Heart right ventricle (tissue), 16 donors: ENCODE results near the gene GP9. TPM values are rescaled to one million over a fixed set of nuclear protein-coding genes. Genes with fewer than 3 reads are reported as not detected.

Experiments used
- ATAC-seq, 8 donors: fragments of 200-7000 bp; cut with Tn5 transposase; one replicate each; pipeline ENCODE4 v1.9.1; 2020; ENCODE audit warnings: mild to moderate bottlenecking in 8 of 8, moderate library complexity in 8 of 8, moderate number of reproducible peaks in 1 of 8
- DNase-seq, 2 donors: peaks; one replicate each; pipeline ENCODE4 v3.0.0-alpha.2; 2020
- H3K27ac ChIP-seq, 10 donors: fragments of 200-600 bp; sonication (generic) in 2 of 10; one replicate each; pipeline versions ENCODE4 v1.5.0 to v1.8.0; 2020 to 2022; ENCODE audit warnings: mild to moderate bottlenecking in 3 of 10
- H3K27me3 ChIP-seq, 7 donors: fragments of 200-600 bp; one replicate each; pipeline ENCODE4 v1.8.0; 2021 to 2022; ENCODE audit warnings: mild to moderate bottlenecking in 2 of 7
- H3K36me3 ChIP-seq, 9 donors: fragments of 200-600 bp; sonication (generic) in 1 of 9; one replicate each; pipeline versions ENCODE4 v1.5.0 to v1.8.0; 2020 to 2022; ENCODE audit warnings: mild to moderate bottlenecking in 2 of 9
- H3K4me1 ChIP-seq, 9 donors: fragments of 200-600 bp; sonication (generic) in 1 of 9; one replicate each; pipeline versions ENCODE4 v1.5.0 to v1.8.0; 2020 to 2022; ENCODE audit warnings: mild to moderate bottlenecking in 4 of 9
- H3K4me3 ChIP-seq, 10 donors: fragments of 200-600 bp; sonication (generic) in 2 of 10; one replicate each; pipeline versions ENCODE4 v1.5.0 to v1.8.0; 2020 to 2022; ENCODE audit warnings: mild to moderate bottlenecking in 7 of 10, moderate library complexity in 2 of 10
- H3K9me3 ChIP-seq, 11 donors: fragments of 200-600 bp in 10 of 11; sonication (generic) in 2 of 11; one replicate each; pipeline versions ENCODE4 v1.5.0 to v1.8.0; 2013 to 2022; ENCODE audit warnings: mild to moderate bottlenecking in 2 of 11, control low read depth in 1 of 11, moderate library complexity in 1 of 11
- CTCF ChIP-seq, 9 donors: fragments of 200-600 bp; sonication (generic) in 2 of 9; IDR thresholded peaks; one replicate each; pipeline versions ENCODE4 v1.5.0 to v1.8.0; 2021 to 2022; ENCODE audit warnings: antibody characterized with exemption in 9 of 9, mild to moderate bottlenecking in 5 of 9, moderate library complexity in 1 of 9
- WGBS, 2 donors: extraction: QIAGEN DNeasy Blood & Tissue Kit; methylation state at CpG; one replicate each; pipeline ENCODE4 v1.1.7; 2013; ENCODE audit warnings: inconsistent platforms in 1 of 2; 5-methylcytosine and 5-hydroxymethylcytosine counted together
- intact Hi-C, 10 donors: fragments of 100-400 bp; cut with DNase I; formaldehyde crosslinking; loops; one replicate each; pipeline versions ENCODE4 v1.11.1 to v1.14.2; 2022
- polyA plus RNA-seq, 2 donors: library from polyadenylated mRNA; stranded (reverse); fragments of 200-250 nt; gene quantifications; one replicate each; pipeline ENCODE4 v1.2.3, GENCODE V29; 2013
- total RNA-seq, 10 donors: library from RNA; stranded (reverse); fragmentation: NEBNext Ultra II Directional in 3 of 10; extraction: Animal tissue kit (Norgen Biotek cat#: 25700) in 3 of 10; gene quantifications; one replicate each; pipeline versions ENCODE4 v1.2.1 to v1.2.4, GENCODE V29; 2021 to 2023
- donor health status: Arrhythmogenic right ventricular cardiomyopathy.
- donor health status: ischemic (EF 13 %, LVEDD 7.1; RV severe dilation, severe dysfunction).
- donor health status: healthy with polysubstance abuse.
- donor health status: DM: no; HTN: yes; CAD: no.
- donor health status: DM: no; HTN: no; CAD: no.
- donor health status: ischemic (EF 25% LVEDD 6.9; RV normal size, moderate dysfunction).
- donor health status: ischemic (EF 25% LVEDD 5.7; RV mildly dilated, moderate dysfunction).
- donor health status: healthy.
- donor health status: DM: yes; HTN: yes; CAD: no.
- donor health status: Ischemic cardiomyopathy.
- donor health status: ischemic (EF 35%, LVEDD 5.7; RV mildly dilated, moderate dysfunction).
- donor health status: nonischemic (EF 11% LVEDD 7.7; RV severe dilation, severe dysfunction).
- donor health status: DM: yes; HTN: yes; CAD: no.
- donor health status: PGD.
- donor health status: ischemic (EF 29% LVEDD 5.4; RV normal size, mild dysfunction).
- donor health status: nonischemic (EF 23%, LVEDD 6.1; RV moderate dilation, normal function).

Gene GP9
- total and polyA plus RNA-seq, 12 donors = 0.13 TPM; not detected in 11

- 62 to 67% methylated on average over 19 of the region's 19 CpGs for WGBS, 2 donors
- peak overlapping the region in 2 of 10 donors; percentile 20 to 22 for H3K4me3 ChIP-seq
These were observed 45.0 kb upstream of the GP9 start for GRCh38 chr3:129015388-129016105.

GRCh38 chr3:129016356-129016719 lies 44.2 kb upstream of the GP9 start:
- peak overlapping the region in 2 of 10 donors; percentile 20 to 22 for H3K4me3 ChIP-seq
- WGBS, 2 donors = 49 to 51% methylated on average over 6 of the region's 6 CpGs
- peaks cover 7 to 72% (median 48%) of the 10 kb centered on the region in 9 donors for H3K4me1 ChIP-seq
- H3K27ac ChIP-seq = peak overlapping the region; percentile 80 to 94 (median 88)
- DNase-seq (no peak), ATAC-seq (peak in 3 of 8 donors; percentile 15 to 20 (median 16))
- no peaks in the 10 kb centered on the region for H3K36me3 ChIP-seq
- intact Hi-C loops = no loop called here
- TF ChIP-seq CTCF (IDR thresholded peaks at IDR 0.05) = peak in 2 of 9 donors; percentile 14 to 22
- H3K27me3 ChIP-seq = no peaks in the 10 kb centered on the region
- no peaks in the 10 kb centered on the region for H3K9me3 ChIP-seq

More at GRCh38 chr3:129015388-129016105, 45.0 kb upstream of the GP9 start:
- Histone ChIP-seq H3K27ac (peak overlapping the region; percentile 80 to 94 (median 88)), H3K9me3 (no peaks in the 10 kb centered on the region), H3K36me3 (no peaks in the 10 kb centered on the region), H3K27me3 (no peaks in the 10 kb centered on the region), H3K4me1 (peaks cover 7 to 64% (median 48%) of the 10 kb centered on the region in 9 donors)
- DNase-seq (peak; percentile 59 to 73), ATAC-seq (peak; percentile 47 to 81 (median 73))
- TF ChIP-seq CTCF (IDR thresholded peaks at IDR 0.05) = no peak
- intact Hi-C loops = no loop called here

- H3K9me3 ChIP-seq = no peaks in the 10 kb centered on the region
- peaks cover 7 to 78% (median 50%) of the 10 kb centered on the region in 9 donors for H3K4me1 ChIP-seq
- no peaks in the 10 kb centered on the region for H3K36me3 ChIP-seq
- DNase-seq (peak; percentile 75 to 83), ATAC-seq (peak; percentile 46 to 81 (median 64))
- peak overlapping the region; percentile 80 to 94 (median 88) for H3K27ac ChIP-seq
- no peaks in the 10 kb centered on the region for H3K27me3 ChIP-seq
- H3K4me3 ChIP-seq = peak overlapping the region in 1 of 10 donors; percentile 22
- WGBS, 2 donors = 48 to 62% methylated on average over 14 of the region's 14 CpGs
- TF ChIP-seq CTCF (IDR thresholded peaks at IDR 0.05) = no peak
- intact Hi-C loops = no loop called here
These were observed 43.7 kb upstream of the GP9 start for GRCh38 chr3:129016720-129017483.

GRCh38 chr3:129017484-129017899 lies 43.1 kb upstream of the GP9 start:
- ATAC-seq = no peak
- Histone ChIP-seq H3K9me3 (no peaks in the 10 kb centered on the region), H3K27ac (peak overlapping the region; percentile 55 to 94 (median 88)), H3K36me3 (no peaks in the 10 kb centered on the region), H3K27me3 (no peaks in the 10 kb centered on the region), H3K4me3 (no peak overlapping the region), H3K4me1 (peaks cover 7 to 83% (median 53%) of the 10 kb centered on the region in 9 donors)
- DNase-seq = no peak
- intact Hi-C loops = no loop called here
- 43 to 49% methylated on average over 7 of the region's 7 CpGs for WGBS, 2 donors
- TF ChIP-seq CTCF (IDR thresholded peaks at IDR 0.05) = no peak
